Activated B cell treated with CpG ODN at 0.5 μM for 24 hours (primary cell): ENCODE data around the gene CELA3B. TPM values are rescaled to one million over a fixed set of nuclear protein-coding genes. Genes with fewer than 3 reads are reported as not detected.

ENCODE experiments used
- ATAC-seq: fragments of 200-7000 bp; cut with Tn5 transposase; one replicate; pipeline ENCODE4 v1.10.0; 2021; ENCODE audit warnings: low read depth, mild to moderate bottlenecking, moderate library complexity
- CTCF ChIA-PET: fragments of 350-600 bp; sonication (Branson Sonifier 250); formaldehyde crosslinking; loops from one replicate; lab custom pipeline; 2021; ENCODE audit warnings: antibody characterized with exemption; lab: Charles Lee
- POLR2A ChIA-PET: fragments of 350-600 bp; sonication (Branson Sonifier 250); formaldehyde crosslinking; loops from one replicate; lab custom pipeline; 2021; ENCODE audit warnings: antibody characterized with exemption; lab: Charles Lee
- DNase-seq: peaks from one replicate; pipeline ENCODE4 v3.0.0; 2022
- H3K27ac Mint-ChIP-seq: one replicate; pipeline ENCODE4 v1.8.0; 2020; ENCODE audit warnings: mixed read lengths
- H3K27me3 Mint-ChIP-seq: one replicate; pipeline ENCODE4 v1.8.0; 2021; ENCODE audit warnings: mixed read lengths
- H3K36me3 Mint-ChIP-seq: one replicate; pipeline ENCODE4 v1.8.0; 2021; ENCODE audit warnings: low read depth, mixed read lengths
- H3K4me1 Mint-ChIP-seq: one replicate; pipeline ENCODE4 v1.8.0; 2021; ENCODE audit warnings: mixed read lengths
- H3K4me3 Mint-ChIP-seq: one replicate; pipeline ENCODE4 v1.8.0; 2020; ENCODE audit warnings: mild to moderate bottlenecking, mixed read lengths
- H3K9me3 Mint-ChIP-seq: one replicate; pipeline ENCODE4 v1.8.0; 2020; ENCODE audit warnings: mixed read lengths
- CTCF ChIP-seq: fragments of 200-600 bp; IDR thresholded peaks from one replicate; pipeline ENCODE4 v1.8.0; 2022; ENCODE audit warnings: antibody characterized with exemption, mild to moderate bottlenecking
- intact Hi-C: fragments of 100-400 bp; cut with micrococcal nuclease; formaldehyde crosslinking; loops from one replicate; pipeline ENCODE4 v1.15.1; 2024
- total RNA-seq: library from RNA; stranded (reverse); gene quantifications from 2 replicates; pipeline ENCODE4 v1.2.3, GENCODE V29; 2022

The CELA3B gene
- total RNA-seq, 1 donor from 2014 or later: not detected

GRCh38 chr1:21955058-21955457 lies 21.8 kb upstream of the CELA3B start:
- ChIA-PET POLR2A (no interaction called here), CTCF (interaction anchor here (1.4 kb wide), 1 partner anchor 10 kb away, joined by 5 read pairs; no protein-coding TSS in a partner anchor)
- no peak overlapping the region for H3K4me3 Mint-ChIP-seq
- no peaks in the 10 kb centered on the region for H3K9me3 Mint-ChIP-seq
- intact Hi-C loops: no loop called here
- ATAC-seq: no peak
- H3K36me3 Mint-ChIP-seq: no peaks in the 10 kb centered on the region
- no peak for DNase-seq
- no peak for TF ChIP-seq CTCF
- H3K27me3 Mint-ChIP-seq: peaks cover 7% of the 10 kb centered on the region
- no peak overlapping the region for H3K27ac Mint-ChIP-seq
- H3K4me1 Mint-ChIP-seq: peaks cover 7% of the 10 kb centered on the region

GRCh38 chr1:21955501-21956281 lies 21.1 kb upstream of the CELA3B start:
- Mint-ChIP-seq H3K27me3 (peaks cover 7% of the 10 kb centered on the region), H3K36me3 (no peaks in the 10 kb centered on the region), H3K4me1 (peaks cover 7% of the 10 kb centered on the region), H3K27ac (no peak overlapping the region), H3K9me3 (no peaks in the 10 kb centered on the region), H3K4me3 (no peak overlapping the region)
- intact Hi-C loops: no loop called here
- no peak for ATAC-seq
- ChIA-PET CTCF (interaction anchor here (1.4 kb wide), 1 partner anchor 9 kb away, joined by 5 read pairs; no protein-coding TSS in a partner anchor), POLR2A (no interaction called here)
- DNase-seq: no peak
- TF ChIP-seq CTCF: no peak

- POLR2A ChIA-PET: interaction anchor here (0.6 to 0.8 kb wide), 2 partner anchors 102 to 173 kb away, joined by 3 read pairs; no protein-coding TSS in a partner anchor
Observed at GRCh38 chr1:21956720-21957552, 19.9 kb upstream of the CELA3B start.

GRCh38 chr1:21961337-21961736 lies 15.5 kb upstream of the CELA3B start:
- DNase-seq (no peak), ATAC-seq (no peak)
- Mint-ChIP-seq H3K4me3 (no peak overlapping the region), H3K36me3 (no peaks in the 10 kb centered on the region), H3K27me3 (peaks cover 11% of the 10 kb centered on the region), H3K27ac (no peak overlapping the region), H3K4me1 (peaks cover 9% of the 10 kb centered on the region), H3K9me3 (no peaks in the 10 kb centered on the region)
- CTCF ChIA-PET: no interaction called here
- POLR2A ChIA-PET: no interaction called here
- intact Hi-C loops: loop anchor here (5.0 kb wide), 1 partner anchor 144 kb away; no protein-coding TSS in a partner anchor
- no peak for TF ChIP-seq CTCF

More at GRCh38 chr1:21956720-21957552, 19.9 kb upstream of the CELA3B start:
- H3K27ac Mint-ChIP-seq: no peak overlapping the region
- no peaks in the 10 kb centered on the region for H3K36me3 Mint-ChIP-seq
- DNase-seq (no peak), ATAC-seq (no peak)
- no peak overlapping the region for H3K4me3 Mint-ChIP-seq
- intact Hi-C loops: no loop called here
- H3K27me3 Mint-ChIP-seq: peaks cover 7% of the 10 kb centered on the region
- no peak for TF ChIP-seq CTCF
- H3K9me3 Mint-ChIP-seq: no peaks in the 10 kb centered on the region
- peaks cover 7% of the 10 kb centered on the region for H3K4me1 Mint-ChIP-seq
- CTCF ChIA-PET: no interaction called here

GRCh38 chr1:21961799-21962198 lies 15.0 kb upstream of the CELA3B start:
- TF ChIP-seq CTCF: no peak
- no peaks in the 10 kb centered on the region for H3K36me3 Mint-ChIP-seq
- intact Hi-C loops: loop anchor here (5.0 kb wide), 1 partner anchor 144 kb away; no protein-coding TSS in a partner anchor
- ATAC-seq: no peak
- peaks cover 9% of the 10 kb centered on the region for H3K4me1 Mint-ChIP-seq
- CTCF ChIA-PET: no interaction called here
- no peak for DNase-seq
- no peaks in the 10 kb centered on the region for H3K9me3 Mint-ChIP-seq
- H3K27ac Mint-ChIP-seq: no peak overlapping the region
- POLR2A ChIA-PET: no interaction called here
- H3K4me3 Mint-ChIP-seq: no peak overlapping the region
- peaks cover 14% of the 10 kb centered on the region for H3K27me3 Mint-ChIP-seq
